Activated CD8-positive, alpha-beta T cell treated with anti-CD3 and anti-CD28 coated beads, Interleukin-2, amount 10 ng/mL, durations not matched to agents 7 days and 5 days (primary cell): ENCODE results near the gene ROPN1B. TPM values are rescaled to one million over a fixed set of nuclear protein-coding genes. Genes with fewer than 3 reads are reported as not detected.
"Not testable (repeated sequence)": the region's sequence is repeated elsewhere in the genome, so short reads cannot be mapped to it uniquely, and the experiment has no call there.

ENCODE experiments used
- ATAC-seq: fragments of 150-1000 bp; cut with Tn5 transposase; one replicate; pipeline ENCODE4 v1.10.0; 2021; ENCODE audit warnings: moderate library complexity
- CTCF ChIA-PET: fragments of 350-600 bp; sonication (Branson Sonifier 250); formaldehyde crosslinking; loops from one replicate; lab custom pipeline; 2021; ENCODE audit warnings: antibody characterized with exemption; lab: Charles Lee
- POLR2A ChIA-PET: fragments of 350-600 bp; sonication (Branson Sonifier 250); formaldehyde crosslinking; loops from one replicate; lab custom pipeline; 2021; ENCODE audit warnings: antibody characterized with exemption; lab: Charles Lee
- DNase-seq: peaks from one replicate; pipeline ENCODE4 v3.0.0-alpha.2; 2020
- H3K27ac Mint-ChIP-seq: one replicate; pipeline ENCODE4 v1.8.0; 2021; ENCODE audit warnings: mild to moderate bottlenecking, mixed read lengths
- H3K27me3 Mint-ChIP-seq: one replicate; pipeline ENCODE4 v1.8.0; 2021; ENCODE audit warnings: low read depth, mixed read lengths
- H3K36me3 Mint-ChIP-seq: one replicate; pipeline ENCODE4 v1.8.0; 2021; ENCODE audit warnings: low read depth, mixed read lengths
- H3K4me1 Mint-ChIP-seq: one replicate; pipeline ENCODE4 v1.8.0; 2021; ENCODE audit warnings: low read depth, mixed read lengths
- H3K4me3 Mint-ChIP-seq: one replicate; pipeline ENCODE4 v1.8.0; 2021; ENCODE audit warnings: mild to moderate bottlenecking, mixed read lengths
- H3K9me3 Mint-ChIP-seq: one replicate; pipeline ENCODE4 v1.8.0; 2022; ENCODE audit warnings: mixed read lengths; ENCODE audit not compliant: insufficient read depth
- total RNA-seq, 2 experiments: library from RNA; stranded (reverse); gene quantifications; one replicate each; pipeline ENCODE4 v1.2.3, GENCODE V29; 2021

The ROPN1B gene
- not detected for total RNA-seq

- DNase-seq, H3K27ac Mint-ChIP-seq, CTCF ChIA-PET, H3K4me1 Mint-ChIP-seq, H3K36me3 Mint-ChIP-seq, H3K4me3 Mint-ChIP-seq, H3K9me3 Mint-ChIP-seq, POLR2A ChIA-PET: not testable (repeated sequence)
- peak; percentile 89 for ATAC-seq
- H3K27me3 Mint-ChIP-seq = peaks cover 27% of the 10 kb centered on the region
These were observed at the start of gene ROPN1B for GRCh38 chr3:125968701-125969592. ROPN1B (plus strand) TSS chr3:125969178; CDS start chr3:125972055, 2,877 bp downstream.

- peaks cover 15% of the 10 kb centered on the region for H3K4me1 Mint-ChIP-seq
- H3K36me3 Mint-ChIP-seq, H3K4me3 Mint-ChIP-seq, CTCF ChIA-PET, ATAC-seq, H3K9me3 Mint-ChIP-seq, H3K27ac Mint-ChIP-seq, POLR2A ChIA-PET, H3K27me3 Mint-ChIP-seq, DNase-seq: not testable (repeated sequence)
These were observed 48.8 kb upstream of the ROPN1B start for GRCh38 chr3:125920191-125920590.

- ATAC-seq, POLR2A ChIA-PET, DNase-seq, H3K9me3 Mint-ChIP-seq, CTCF ChIA-PET, H3K36me3 Mint-ChIP-seq, H3K4me3 Mint-ChIP-seq, H3K27ac Mint-ChIP-seq, H3K27me3 Mint-ChIP-seq: not testable (repeated sequence)
- peaks cover 14% of the 10 kb centered on the region for H3K4me1 Mint-ChIP-seq
These were observed 48.2 kb upstream of the ROPN1B start for GRCh38 chr3:125920751-125921279.

- ATAC-seq, H3K27ac Mint-ChIP-seq, H3K9me3 Mint-ChIP-seq, H3K4me3 Mint-ChIP-seq, H3K27me3 Mint-ChIP-seq, CTCF ChIA-PET, POLR2A ChIA-PET, H3K36me3 Mint-ChIP-seq: not testable (repeated sequence)
- peaks cover 14% of the 10 kb centered on the region for H3K4me1 Mint-ChIP-seq
- peak; percentile 62 for DNase-seq
These were observed 47.3 kb upstream of the ROPN1B start for GRCh38 chr3:125921712-125922111.

- DNase-seq, H3K27ac Mint-ChIP-seq, H3K9me3 Mint-ChIP-seq, H3K4me1 Mint-ChIP-seq, H3K27me3 Mint-ChIP-seq, ATAC-seq, H3K4me3 Mint-ChIP-seq, H3K36me3 Mint-ChIP-seq, CTCF ChIA-PET, POLR2A ChIA-PET: not testable (repeated sequence)
These were observed 45.5 kb upstream of the ROPN1B start for GRCh38 chr3:125923324-125924115.

- ATAC-seq, CTCF ChIA-PET, POLR2A ChIA-PET, H3K4me1 Mint-ChIP-seq, DNase-seq, H3K27me3 Mint-ChIP-seq, H3K27ac Mint-ChIP-seq, H3K36me3 Mint-ChIP-seq, H3K9me3 Mint-ChIP-seq, H3K4me3 Mint-ChIP-seq: not testable (repeated sequence)
These were observed 44.7 kb upstream of the ROPN1B start for GRCh38 chr3:125924276-125924675.

GRCh38 chr3:125925727-125926126 is 43.3 kb upstream of the ROPN1B start:
- not testable (repeated sequence) for ATAC-seq

GRCh38 chr3:125928771-125929545 is 40.0 kb upstream of the ROPN1B start:
- H3K4me1 Mint-ChIP-seq, H3K27ac Mint-ChIP-seq, ATAC-seq, POLR2A ChIA-PET, H3K4me3 Mint-ChIP-seq, H3K36me3 Mint-ChIP-seq, H3K27me3 Mint-ChIP-seq, H3K9me3 Mint-ChIP-seq: not testable (repeated sequence)
- DNase-seq = peak; percentile 74
- CTCF ChIA-PET = interaction anchor here (0.6 to 1.6 kb wide), 2 partner anchors 12 to 622 kb away, joined by 3 read pairs; no protein-coding TSS in a partner anchor

More at GRCh38 chr3:125925727-125926126, 43.3 kb upstream of the ROPN1B start:
- H3K27me3 Mint-ChIP-seq, H3K36me3 Mint-ChIP-seq, H3K4me3 Mint-ChIP-seq, H3K9me3 Mint-ChIP-seq, CTCF ChIA-PET, H3K27ac Mint-ChIP-seq, H3K4me1 Mint-ChIP-seq, POLR2A ChIA-PET, DNase-seq: not testable (repeated sequence)

GRCh38 chr3:125929765-125930164 is 39.2 kb upstream of the ROPN1B start:
- POLR2A ChIA-PET, DNase-seq, H3K27me3 Mint-ChIP-seq, H3K27ac Mint-ChIP-seq, H3K4me1 Mint-ChIP-seq, H3K36me3 Mint-ChIP-seq, H3K4me3 Mint-ChIP-seq, H3K9me3 Mint-ChIP-seq, ATAC-seq: not testable (repeated sequence)
- CTCF ChIA-PET = interaction anchor here (0.6 kb wide), 1 partner anchor 623 kb away, joined by 3 read pairs; no protein-coding TSS in a partner anchor

GRCh38 chr3:125931355-125931880 is 37.6 kb upstream of the ROPN1B start:
- H3K27ac Mint-ChIP-seq, H3K27me3 Mint-ChIP-seq, ATAC-seq, H3K4me1 Mint-ChIP-seq, H3K36me3 Mint-ChIP-seq, CTCF ChIA-PET, POLR2A ChIA-PET, H3K4me3 Mint-ChIP-seq, DNase-seq, H3K9me3 Mint-ChIP-seq: not testable (repeated sequence)
